Loucy (cell line): Measurements from ENCODE around the gene SYNGR4.

Source experiments
- H2AFZ ChIP-seq: fragments of 200-600 bp; sonication (generic); 2 replicates; pipeline ENCODE4 v1.6.0; 2016; ENCODE audit warnings: antibody characterized with exemption, mild to moderate bottlenecking, low read length, moderate library complexity
- H3F3A ChIP-seq: fragments of 200-600 bp; 2 replicates; pipeline ENCODE4 v1.6.0; 2016; ENCODE audit warnings: antibody characterized with exemption, low read depth, mild to moderate bottlenecking
- H3K27me3 ChIP-seq: fragments of 200-600 bp; sonication (generic); 2 replicates; pipeline ENCODE4 v1.6.1; 2014; ENCODE audit warnings: low read length, mild to moderate bottlenecking; ENCODE audit not compliant: insufficient read depth, poor library complexity, severe bottlenecking
- H3K36me3 ChIP-seq: fragments of 200-600 bp; sonication (generic); 2 replicates; pipeline ENCODE4 v1.6.1; 2016; ENCODE audit warnings: low read length; ENCODE audit not compliant: insufficient read depth
- H3K4me1 ChIP-seq: fragments of 200-600 bp; sonication (generic); 2 replicates; pipeline ENCODE4 v1.5.1; 2014; ENCODE audit warnings: low read length, mild to moderate bottlenecking; ENCODE audit not compliant: insufficient read depth, poor library complexity, severe bottlenecking
- H3K4me2 ChIP-seq: fragments of 200-600 bp; sonication (generic); 2 replicates; pipeline ENCODE4 v1.6.0; 2014; ENCODE audit warnings: antibody characterized with exemption, low read length, low read depth, mild to moderate bottlenecking; ENCODE audit not compliant: poor library complexity, severe bottlenecking
- H3K4me3 ChIP-seq: fragments of 200-600 bp; sonication (generic); 2 replicates; pipeline ENCODE4 v1.5.1; 2014; ENCODE audit warnings: low read length, mild to moderate bottlenecking, mixed read lengths; ENCODE audit not compliant: poor library complexity, severe bottlenecking
- H3K79me2 ChIP-seq: fragments of 200-600 bp; sonication (generic); 2 replicates; pipeline ENCODE4 v1.6.1; 2014; ENCODE audit warnings: low read length; ENCODE audit not compliant: insufficient read depth
- H3K9ac ChIP-seq: fragments of 200-600 bp; sonication (generic); 2 replicates; pipeline ENCODE4 v1.6.0; 2014; ENCODE audit warnings: mild to moderate bottlenecking, low read depth, low read length, moderate library complexity; ENCODE audit not compliant: poor library complexity, severe bottlenecking
- H3K9me2 ChIP-seq: fragments of 200-600 bp; sonication (generic); replicated peaks from 2 replicates; pipeline ENCODE4 v1.6.1; 2016; ENCODE audit warnings: low read depth, low read length, mixed read lengths
- H3K9me3 ChIP-seq: fragments of 200-600 bp; sonication (generic); 2 replicates; pipeline ENCODE4 v1.6.1; 2014; ENCODE audit warnings: mild to moderate bottlenecking, antibody characterized with exemption, low read length, low read depth; ENCODE audit not compliant: insufficient read depth
- H4K20me1 ChIP-seq: fragments of 200-600 bp; sonication (generic); 2 replicates; pipeline ENCODE4 v1.6.0; 2014; ENCODE audit warnings: antibody characterized with exemption, low read length, mild to moderate bottlenecking; ENCODE audit not compliant: insufficient read depth, poor library complexity, severe bottlenecking
- CTCF ChIP-seq: fragments of 200-600 bp; sonication (generic); conservative IDR thresholded peaks from 2 replicates; pipeline ENCODE4 v1.5.1; 2014; ENCODE audit warnings: mild to moderate bottlenecking, antibody characterized with exemption, low read length
- EZH2phosphoT487 ChIP-seq: fragments of 200-600 bp; IDR thresholded peaks from 2 replicates; pipeline ENCODE4 v1.6.1; 2018; ENCODE audit warnings: antibody characterized with exemption, mild to moderate bottlenecking, moderate library complexity, borderline replicate concordance

SYNGR4 gene

GRCh38 chr19:48365602-48366001 is 1.4 kb downstream of the SYNGR4 start:
- H3K4me1 ChIP-seq, result peaks cover 13% of the 10 kb centered on the region
- TF ChIP-seq EZH2phosphoT487 (no peak), CTCF (no peak)
- H3K9me3 ChIP-seq, result no peaks in the 10 kb centered on the region
- H3K27me3 ChIP-seq, result no peaks in the 10 kb centered on the region
- H3K79me2 ChIP-seq, result peaks cover 4% of the 10 kb centered on the region; the same call in 1 of the 2 replicates
- no peaks in the 10 kb centered on the region for H3K36me3 ChIP-seq
- no peaks in the 10 kb centered on the region for H3F3A ChIP-seq
- no peak overlapping the region for H3K4me3 ChIP-seq
- peak overlapping the region; percentile 84 for H3K9ac ChIP-seq
- H2AFZ ChIP-seq, result no peak overlapping the region
- no peaks in the 10 kb centered on the region for H4K20me1 ChIP-seq
- H3K4me2 ChIP-seq, result no peak overlapping the region
- no peaks in the 10 kb centered on the region for H3K9me2 ChIP-seq

- no peaks in the 10 kb centered on the region; the same call in 1 of the 2 replicates for H3K79me2 ChIP-seq
- no peak overlapping the region for H3K4me3 ChIP-seq
- no peaks in the 10 kb centered on the region for H3F3A ChIP-seq
- no peak for TF ChIP-seq EZH2phosphoT487
- TF ChIP-seq CTCF, result no peak
- no peaks in the 10 kb centered on the region for H3K9me2 ChIP-seq
- no peaks in the 10 kb centered on the region for H4K20me1 ChIP-seq
- no peaks in the 10 kb centered on the region for H3K9me3 ChIP-seq
- H3K27me3 ChIP-seq, result no peaks in the 10 kb centered on the region
- H3K9ac ChIP-seq, result no peak overlapping the region
- no peak overlapping the region for H3K4me2 ChIP-seq
- H3K4me1 ChIP-seq, result peaks cover 8% of the 10 kb centered on the region
- no peaks in the 10 kb centered on the region for H3K36me3 ChIP-seq
- H2AFZ ChIP-seq, result no peak overlapping the region
Measured at GRCh38 chr19:48367855-48368254, 3.7 kb downstream of the SYNGR4 start.

GRCh38 chr19:48368936-48369335 is 4.8 kb downstream of the SYNGR4 start:
- Histone ChIP-seq H3K79me2 (no peaks in the 10 kb centered on the region), H3K9ac (no peak overlapping the region), H3K27me3 (no peaks in the 10 kb centered on the region), H3F3A (no peaks in the 10 kb centered on the region), H3K36me3 (no peaks in the 10 kb centered on the region), H2AFZ (no peak overlapping the region), H3K4me3 (no peak overlapping the region), H3K9me3 (no peaks in the 10 kb centered on the region), H3K9me2 (no peaks in the 10 kb centered on the region), H4K20me1 (no peaks in the 10 kb centered on the region), H3K4me2 (no peak overlapping the region), H3K4me1 (peaks cover 7% of the 10 kb centered on the region)
- no peak for TF ChIP-seq EZH2phosphoT487
- TF ChIP-seq CTCF, result no peak
